ENCODE results near the gene RPS21.

- no peak for TF ChIP-seq CTCF (IDR thresholded peaks at IDR 0.05)
- TF ChIP-seq POLR2A (IDR thresholded peaks at IDR 0.05): no peak
- TF ChIP-seq POLR2AphosphoS5 (IDR thresholded peaks at IDR 0.05): no peak
These were observed 9.8 kb upstream of the RPS21 start for GRCh38 chr20:62377064-62377461.
